K562 treated with DMSO at 1 percent for 12 hours (cell line): ENCODE data around the gene ANKLE1. TPM values are rescaled to one million over a fixed set of nuclear protein-coding genes. Genes with fewer than 3 reads are reported as not detected.

Experiments used
- total RNA-seq: library from RNA; unstranded; fragments of 300-600 nt; gene quantifications from 2 replicates; pipeline ENCODE4 v1.2.3, GENCODE V29; 2022; ENCODE audit not compliant: insufficient read depth

The ANKLE1 gene
- 2.3 and 2.5 TPM in 2 replicates for total RNA-seq

GRCh38 chr19:17281391-17282304 is at the start of gene ANKLE1:
ANKLE1 (plus strand) TSS chr19:17281901; CDS start chr19:17281921, 20 bp downstream.

GRCh38 chr19:17245535-17245984 is 36.1 kb upstream of the ANKLE1 start, which contains the start of gene NR2F6:
NR2F6 (minus strand) TSS chr19:17245919; CDS start chr19:17245220, 699 bp downstream.

GRCh38 chr19:17264641-17264979 is 17.1 kb upstream of the ANKLE1 start, which contains the start of gene USHBP1:
USHBP1 (minus strand) TSS chr19:17264745; CDS start chr19:17264299, 446 bp downstream.

GRCh38 chr19:17266975-17267788 is 14.5 kb upstream of the ANKLE1 start, which contains the start of gene BABAM1:
BABAM1 (plus strand) TSS chr19:17267443; CDS start chr19:17268807, 1,364 bp downstream.

GRCh38 chr19:17303167-17303939 is 21.7 kb downstream of the ANKLE1 start, which contains the start of gene ABHD8:
ABHD8 (minus strand) TSS chr19:17303425; CDS start chr19:17301616, 1,809 bp downstream.

GRCh38 chr19:17305517-17306284 is 24.0 kb downstream of the ANKLE1 start, which contains the start of gene MRPL34:
MRPL34 (plus strand) TSS chr19:17305872; CDS start chr19:17305893, 21 bp downstream.

GRCh38 chr19:17309198-17309964 is 27.7 kb downstream of the ANKLE1 start, which contains the start of gene DDA1:
DDA1 (plus strand) TSS chr19:17309563; CDS start chr19:17309655, 92 bp downstream.

GRCh38 chr19:17334414-17335409 is 53.0 kb downstream of the ANKLE1 start, which contains the start of gene ANO8:
ANO8 (minus strand) TSS chr19:17334855; CDS start chr19:17334670, 185 bp downstream.

Other genes starting within 250 kb of the ANKLE1 start
- gene HAUS8, start 206.4 kb upstream of the ANKLE1 start, total RNA-seq, result 28.7 and 32.6 TPM in 2 replicates
- 46.4 and 108 TPM in 2 replicates for gene MYO9B, start 206.1 kb upstream of the ANKLE1 start, total RNA-seq
- gene USE1, start 66.5 kb upstream of the ANKLE1 start, total RNA-seq, result 31.0 and 50.9 TPM in 2 replicates
- gene OCEL1, start 55.7 kb upstream of the ANKLE1 start, total RNA-seq, result 68.1 and 78.7 TPM in 2 replicates
- 145 and 152 TPM in 2 replicates for gene NR2F6, start 36.0 kb upstream of the ANKLE1 start, total RNA-seq
- gene USHBP1, start 17.2 kb upstream of the ANKLE1 start, total RNA-seq, result not detected in 2 replicates
- gene BABAM1, start 14.5 kb upstream of the ANKLE1 start, total RNA-seq, result 88.6 and 94.2 TPM in 2 replicates
- 39.8 and 40.0 TPM in 2 replicates for gene ABHD8, start 21.5 kb downstream of the ANKLE1 start, total RNA-seq
- gene MRPL34, start 24.0 kb downstream of the ANKLE1 start, total RNA-seq, result 110 and 139 TPM in 2 replicates
- gene DDA1, start 27.7 kb downstream of the ANKLE1 start, total RNA-seq, result 56.6 and 89.3 TPM in 2 replicates
- gene ANO8, start 53.0 kb downstream of the ANKLE1 start, total RNA-seq, result 3.8 and 12.9 TPM in 2 replicates
- 53.7 and 59.6 TPM in 2 replicates for gene GTPBP3, start 55.7 kb downstream of the ANKLE1 start, total RNA-seq
- not detected in 2 replicates for gene PLVAP, start 95.4 kb downstream of the ANKLE1 start, total RNA-seq
- gene CCDC194, start 112.3 kb downstream of the ANKLE1 start, total RNA-seq, result 1.5 TPM in 1 of 2 replicates, not detected in the other
- 417 and 506 TPM in 2 replicates for gene BST2, start 123.7 kb downstream of the ANKLE1 start, total RNA-seq
- 63.2 and 98.8 TPM in 2 replicates for gene MVB12A, start 138.1 kb downstream of the ANKLE1 start, total RNA-seq
- 0.79 TPM in 1 of 2 replicates, not detected in the other for gene TMEM221, start 166.8 kb downstream of the ANKLE1 start, total RNA-seq
- not detected in 2 replicates for gene NXNL1, start 179.0 kb downstream of the ANKLE1 start, total RNA-seq
- gene SLC27A1, start 188.6 kb downstream of the ANKLE1 start, total RNA-seq, result 2.8 and 4.5 TPM in 2 replicates
- 159 and 210 TPM in 2 replicates for gene PGLS, start 229.7 kb downstream of the ANKLE1 start, total RNA-seq